GM04504 (cell line): ENCODE data around the gene ADAMTS10.
"Not testable (repeated sequence)": the region's sequence is repeated elsewhere in the genome, so short reads cannot be mapped to it uniquely, and the experiment has no call there.

Experiments used
- DNase-seq: peaks from one replicate; pipeline ENCODE4 v3.0.0-alpha.2; 2012; ENCODE audit warnings: low read depth

The ADAMTS10 gene

DNA sequence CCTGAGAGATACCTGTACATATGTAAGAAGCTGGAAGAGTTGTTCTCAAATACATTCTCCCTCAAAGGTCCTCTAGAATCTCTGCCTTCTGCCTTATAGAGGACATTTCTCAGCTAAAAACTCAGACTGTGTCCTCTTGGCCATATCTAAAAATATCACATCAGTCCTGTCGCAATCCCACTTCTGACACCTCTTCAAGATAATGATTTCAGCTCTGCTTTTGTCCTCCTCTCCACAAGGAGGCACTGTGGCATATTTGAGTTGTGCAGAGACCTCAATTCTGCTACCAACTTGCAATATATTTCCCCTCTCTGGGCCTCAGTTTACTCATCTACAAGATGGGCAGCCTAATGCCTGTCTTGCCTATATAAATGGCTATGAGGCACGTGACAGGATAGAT lies 16.6 kb downstream of the ADAMTS10 start:
- no peak for DNase-seq

DNA sequence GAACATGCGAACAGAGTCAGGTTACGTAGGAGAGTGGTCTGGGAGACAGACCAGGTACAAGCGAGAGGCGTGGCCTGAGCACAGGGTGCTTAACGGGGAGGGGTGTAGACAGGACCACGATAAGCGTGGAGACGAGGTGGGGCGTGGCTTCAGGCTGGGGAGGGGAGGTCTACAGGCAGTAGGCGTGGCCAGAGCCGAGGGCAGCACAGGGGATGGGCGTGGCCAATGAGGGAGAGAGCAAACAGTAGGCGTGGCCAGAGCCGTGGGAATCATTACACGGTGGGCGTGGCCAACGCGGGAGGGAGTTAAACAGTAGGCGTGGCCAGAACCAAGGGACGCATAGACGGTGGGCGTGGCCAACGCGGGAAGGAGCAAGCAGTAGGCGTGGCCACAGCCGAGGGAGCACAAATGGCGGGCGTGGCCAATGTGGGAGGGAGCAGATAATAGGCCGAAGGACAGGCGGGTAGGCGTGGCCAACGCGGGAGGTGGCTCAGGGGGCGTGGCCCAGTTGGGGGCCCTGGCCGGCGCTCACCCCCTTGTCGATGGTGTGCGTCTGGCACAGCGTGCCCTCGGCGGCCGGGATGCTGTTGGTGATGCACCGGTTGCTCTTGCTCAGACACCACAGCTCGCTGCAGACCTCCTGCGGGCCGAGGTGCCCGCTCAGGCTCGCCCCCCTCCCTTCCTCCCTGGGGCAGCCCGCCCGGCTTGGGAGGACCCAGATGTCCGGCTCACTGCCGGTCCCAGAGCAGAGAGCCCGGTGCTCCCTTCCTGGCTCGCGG lies 18.1 kb downstream of the ADAMTS10 start:
- no peak for DNase-seq

DNA sequence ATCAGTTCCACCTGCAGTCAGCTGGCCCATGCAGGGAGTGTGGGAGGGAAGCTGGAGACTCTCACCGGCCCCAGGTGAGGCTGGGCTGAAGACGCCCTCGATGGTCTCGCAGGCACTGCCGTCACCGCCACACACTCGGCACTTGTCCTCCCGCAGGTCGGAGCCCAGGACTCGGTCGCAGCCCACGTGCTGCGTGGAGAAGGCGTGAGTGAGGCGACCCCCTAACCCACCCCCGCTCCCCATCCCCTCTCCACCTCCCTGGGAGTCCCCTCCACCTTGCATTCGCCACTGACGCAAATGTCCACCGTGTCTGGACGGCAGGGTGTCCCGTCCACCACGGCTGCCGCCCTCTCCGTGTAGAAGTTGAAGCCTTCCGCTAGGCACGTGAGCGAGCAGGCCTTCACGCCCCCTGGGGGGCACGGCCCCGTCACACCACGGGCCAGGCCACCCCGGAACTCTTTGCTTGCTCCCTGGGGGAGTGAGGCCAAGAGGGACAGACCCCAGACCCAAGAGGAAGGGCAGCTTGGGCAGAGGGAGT lies 21.3 kb downstream of the ADAMTS10 start:
- no peak for DNase-seq

DNA sequence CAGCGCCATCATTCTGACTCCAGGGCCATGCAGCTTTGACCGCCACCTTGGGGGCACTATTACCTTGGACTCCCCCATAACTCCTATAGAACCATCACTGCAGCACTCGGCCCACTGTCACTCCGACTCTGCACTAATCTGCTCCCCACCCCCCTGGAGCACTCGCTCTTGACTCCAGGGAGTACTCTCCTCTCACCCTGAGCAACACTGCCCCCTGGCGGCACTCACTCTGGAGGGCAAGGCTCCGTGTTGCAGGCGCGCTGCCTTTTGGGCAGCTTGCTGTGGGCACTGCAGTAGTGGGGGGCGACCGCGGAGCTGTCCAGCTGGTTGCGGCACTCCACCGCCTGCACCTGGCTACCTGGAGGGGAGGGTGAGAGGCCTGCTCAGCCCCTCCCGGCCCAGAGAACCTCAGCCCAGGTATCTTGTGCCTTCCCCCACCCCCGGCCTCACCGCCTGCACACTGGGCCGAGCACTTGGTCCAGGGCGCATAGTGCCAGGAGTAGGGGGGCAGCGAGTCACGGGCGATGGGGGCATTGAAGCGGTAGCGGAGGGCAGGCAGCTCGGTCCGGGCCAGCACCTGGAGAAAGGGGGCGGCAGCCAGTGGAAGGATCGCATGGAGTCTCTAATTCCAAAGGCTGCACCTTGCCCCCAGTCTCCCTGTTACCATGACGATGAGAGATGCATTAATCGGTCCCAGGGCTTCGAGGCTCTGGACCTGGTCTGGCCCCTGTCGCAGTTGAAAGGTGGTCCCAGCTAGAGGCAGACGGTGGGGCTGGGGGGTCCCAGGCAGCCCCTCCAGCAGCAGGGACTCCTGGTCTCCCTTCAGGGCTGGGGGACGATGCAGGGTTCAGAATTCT lies 24.4 kb downstream of the ADAMTS10 start:
- no peak for DNase-seq

DNA sequence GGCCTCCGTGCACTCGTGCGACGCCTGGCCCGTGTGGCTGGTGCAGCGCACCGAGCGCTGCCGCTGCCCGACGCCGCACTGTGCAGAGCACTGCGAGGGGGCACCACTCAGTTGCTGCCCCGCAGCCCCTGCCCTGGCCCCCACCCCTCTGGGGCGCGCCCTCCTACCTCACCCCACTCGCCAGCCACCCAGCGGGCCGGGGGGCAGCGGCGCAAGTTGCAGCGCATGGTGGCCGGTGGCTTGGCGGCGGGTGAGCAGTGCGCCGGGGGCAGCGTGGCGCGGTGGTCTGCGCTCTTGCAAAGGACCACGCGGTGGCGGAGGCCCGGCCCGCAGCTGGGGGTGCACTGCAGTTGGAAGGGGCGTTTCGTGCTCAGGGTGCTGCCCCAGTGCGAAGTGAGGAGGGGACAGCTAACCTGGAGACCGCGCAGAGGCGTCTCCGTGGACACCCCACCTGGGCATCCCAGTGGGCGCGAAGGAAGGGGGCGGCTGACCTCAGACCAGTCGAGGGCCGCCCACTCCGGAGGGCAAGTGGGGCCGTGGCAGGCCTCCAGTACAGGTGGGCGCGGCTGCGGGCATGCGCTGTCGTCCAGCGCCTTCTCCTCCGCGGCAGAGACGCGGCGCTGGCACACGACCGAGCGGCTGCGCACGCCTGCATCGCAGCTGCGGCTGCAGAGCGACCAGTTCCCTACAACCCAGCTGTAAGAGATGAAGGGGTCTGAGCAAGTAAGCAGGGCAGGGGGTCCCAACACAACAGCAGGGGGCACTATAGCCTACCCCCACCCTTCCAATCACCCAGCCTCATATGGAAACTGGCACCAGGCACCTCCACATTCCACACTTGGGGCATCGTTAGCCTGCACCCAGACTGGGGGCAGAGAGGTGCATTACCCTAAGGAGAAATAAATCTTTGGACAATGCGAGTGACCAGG lies 25.3 kb downstream of the ADAMTS10 start:
- no peak for DNase-seq

DNA sequence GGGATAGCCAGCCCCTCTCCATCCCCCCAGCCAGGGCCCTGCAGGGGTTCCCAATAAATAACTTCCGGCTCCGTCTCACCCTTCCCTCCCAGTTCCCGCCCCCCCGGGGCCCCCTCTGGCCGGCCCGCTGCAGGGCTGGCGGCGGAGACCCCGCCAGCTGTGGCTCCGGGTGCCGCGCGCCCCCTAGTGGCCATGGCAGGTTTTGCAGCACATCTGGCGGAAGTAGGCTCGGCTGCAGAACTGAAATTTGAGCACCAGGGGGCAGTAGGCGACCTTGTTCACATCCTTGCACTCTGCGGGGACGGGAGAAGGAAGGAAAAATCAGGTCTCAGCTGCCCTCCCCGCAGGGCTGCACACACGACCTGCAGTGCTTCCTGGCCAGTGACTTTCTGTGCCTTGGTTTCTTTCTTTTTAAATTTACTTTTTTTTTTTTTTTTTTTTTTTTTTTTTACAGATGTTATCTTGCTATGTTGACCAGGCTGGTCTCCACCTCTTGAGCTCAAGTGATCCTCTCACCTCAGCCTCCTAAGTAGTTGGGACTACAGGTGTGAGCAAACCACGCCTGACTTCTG lies 29.7 kb downstream of the ADAMTS10 start:
- peak; percentile 42 for DNase-seq

DNA sequence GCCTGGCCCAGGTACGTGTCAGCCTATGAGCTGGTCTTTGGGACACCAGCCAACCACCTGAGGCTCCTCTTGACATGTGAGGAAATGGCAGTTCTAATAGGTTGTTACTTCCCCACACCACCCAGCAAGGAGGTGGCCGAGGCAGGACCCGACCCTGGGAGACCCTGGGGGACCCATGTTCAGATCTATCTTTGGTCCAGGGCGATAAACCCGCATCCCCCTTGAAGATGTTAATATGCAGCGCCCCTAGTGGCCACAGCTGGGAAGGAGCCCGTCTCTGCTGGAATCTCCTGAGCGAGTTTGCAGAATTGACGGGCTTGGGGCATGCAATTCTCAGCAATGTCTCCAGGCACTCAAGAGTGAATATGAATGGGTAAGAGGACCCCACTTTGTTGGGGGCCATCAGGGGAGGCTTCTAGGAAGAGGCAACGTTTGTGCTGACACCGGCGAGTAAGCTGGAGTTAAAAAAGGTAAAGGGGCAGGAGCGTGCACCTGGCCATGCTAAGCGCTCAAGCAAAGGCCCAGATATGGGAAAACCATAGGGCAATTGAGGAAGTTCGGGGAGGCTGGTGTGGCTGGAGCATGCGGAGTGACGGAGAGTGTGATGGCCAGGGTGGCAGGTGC lies 31.8 kb downstream of the ADAMTS10 start:
- DNase-seq = no peak

DNA sequence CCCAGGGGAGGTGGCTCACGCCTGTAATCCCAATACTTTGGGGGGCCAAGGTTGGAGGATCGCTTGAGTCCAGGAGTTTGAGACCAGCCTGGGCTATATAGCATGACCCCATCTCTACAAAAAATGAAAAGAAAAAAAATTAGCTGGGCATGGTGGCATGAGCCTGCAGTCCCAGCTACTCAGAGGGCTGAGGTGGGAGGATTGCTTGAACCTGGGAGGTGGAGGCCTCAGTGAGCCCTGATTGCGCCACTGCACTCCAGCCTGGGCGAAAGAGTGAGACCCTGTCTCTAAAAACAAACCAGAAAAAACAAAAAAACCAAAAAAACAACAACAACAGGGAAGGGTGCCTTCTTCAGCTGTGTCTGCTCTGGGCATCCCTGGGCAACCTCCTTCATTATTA lies 32.8 kb downstream of the ADAMTS10 start:
- DNase-seq = no peak

DNA sequence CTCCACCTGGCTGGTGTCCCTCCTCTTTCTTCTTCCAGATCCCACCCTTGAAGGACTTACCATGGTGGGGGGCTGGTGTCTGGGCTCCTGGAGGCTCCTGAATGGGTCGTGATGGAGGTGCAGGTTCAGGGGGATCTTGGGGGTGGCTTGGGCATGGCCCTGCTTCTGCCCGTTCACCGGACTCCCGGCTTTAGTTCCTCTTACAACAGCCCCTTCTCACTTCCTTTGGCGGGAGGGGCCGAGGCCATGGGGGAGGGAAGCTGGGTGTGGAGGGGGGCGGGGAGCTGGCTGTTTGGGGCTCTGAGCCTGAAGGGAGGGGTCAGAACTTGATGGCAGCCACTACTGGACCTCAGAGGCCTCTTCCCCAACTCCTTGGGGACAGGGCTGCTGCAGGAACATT lies 33.3 kb downstream of the ADAMTS10 start, which contains the start of gene MYO1F:
Gene MYO1F, minus strand, starts transcription at position 196 of the 400 bp plus-strand sequence. Its CDS starts 133 bp downstream, at position 63.
- no peak for DNase-seq

DNA sequence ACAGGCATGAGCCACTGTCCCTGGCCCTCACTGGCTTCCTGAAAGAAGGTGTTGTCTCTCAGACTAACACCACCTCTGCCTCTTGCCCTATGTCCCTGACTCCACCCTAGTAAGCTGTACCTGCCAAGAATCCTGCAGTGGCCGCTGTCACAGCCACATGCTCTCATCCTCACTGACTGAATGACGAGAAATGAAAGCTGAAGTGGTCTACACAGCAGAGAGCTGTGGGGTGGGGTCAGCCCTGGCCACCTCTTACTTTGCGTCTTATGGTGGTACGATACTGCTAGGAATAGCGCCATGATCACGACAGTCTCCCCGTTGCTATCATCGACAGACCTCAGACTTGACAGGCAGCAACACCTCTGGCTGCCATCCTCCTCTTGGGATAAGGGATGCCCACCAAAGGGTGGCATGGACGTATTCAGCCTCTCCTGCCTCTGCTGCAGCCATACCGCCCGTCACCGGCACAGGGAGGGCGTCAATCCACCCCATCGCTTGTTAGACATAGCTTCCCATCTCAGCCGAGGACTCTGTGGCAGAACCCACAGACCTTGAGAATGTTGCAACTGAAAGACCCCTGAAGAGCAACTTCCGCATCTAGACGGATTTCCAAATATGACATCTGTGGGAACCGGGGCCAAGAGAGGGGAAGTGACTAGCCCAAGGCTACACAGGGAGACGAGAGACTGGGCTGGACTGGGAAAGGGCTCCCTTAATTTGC lies 34.1 kb downstream of the ADAMTS10 start:
- DNase-seq = no peak

DNA sequence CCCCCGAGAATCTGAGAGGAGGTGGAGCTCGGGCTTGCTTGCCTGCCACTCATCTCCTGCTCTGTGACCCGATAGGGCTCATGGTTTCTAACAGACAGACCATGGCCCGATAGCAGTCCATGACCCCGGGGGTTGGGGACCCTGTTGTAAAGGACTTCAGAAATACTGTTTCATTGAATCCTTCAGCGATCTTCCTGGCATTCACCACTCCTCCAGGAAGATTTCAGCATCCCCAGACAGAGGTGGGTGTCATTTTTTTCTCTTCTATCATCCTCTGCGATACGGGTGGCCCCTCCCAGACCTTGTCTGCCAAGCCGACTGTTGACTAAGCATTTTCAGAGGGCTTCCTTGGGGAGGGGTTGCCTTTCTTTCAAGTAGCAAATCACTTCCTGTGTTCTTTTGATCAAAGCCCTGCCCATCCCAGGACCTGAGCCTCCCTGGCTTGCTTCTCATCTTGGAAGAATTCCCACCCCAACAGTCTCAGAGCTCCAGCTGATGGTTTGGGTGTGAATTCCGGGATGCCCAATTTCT lies 35.0 kb downstream of the ADAMTS10 start:
- no peak for DNase-seq

DNA sequence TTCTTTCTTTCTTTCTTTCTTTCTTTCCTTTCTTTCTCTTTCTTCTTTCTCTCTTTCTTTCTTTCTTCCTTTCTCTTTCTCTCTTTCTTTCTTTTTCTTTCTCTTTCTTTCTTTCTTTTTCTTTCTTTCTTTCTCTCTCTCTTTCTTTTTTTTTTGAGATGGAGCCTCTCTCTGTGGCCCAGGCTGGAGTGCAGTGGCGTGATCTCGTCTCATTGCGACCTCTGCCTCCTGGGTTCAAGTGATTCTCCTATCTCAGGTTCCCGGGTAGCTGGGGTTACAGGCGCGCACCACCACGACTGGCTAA lies 35.9 kb downstream of the ADAMTS10 start:
- DNase-seq = not testable (repeated sequence)

DNA sequence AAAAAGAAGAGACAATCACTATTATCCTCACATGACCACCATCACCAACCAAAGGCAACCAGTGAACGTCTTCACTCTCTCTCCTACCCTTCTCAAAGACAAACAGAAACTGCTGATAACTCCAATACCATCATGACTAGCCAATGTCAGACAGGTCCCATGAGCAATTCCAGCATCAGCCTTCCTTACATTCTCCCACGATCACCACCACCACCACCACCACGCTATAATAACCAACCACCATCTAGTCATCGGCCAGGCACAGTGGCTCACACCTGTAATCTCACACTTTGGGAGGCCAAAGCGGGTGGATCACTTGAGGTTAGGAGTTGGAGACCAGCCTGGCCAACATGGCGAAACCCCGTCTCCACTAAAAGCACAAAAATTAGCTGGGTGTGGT lies 37.2 kb downstream of the ADAMTS10 start:
- no peak for DNase-seq

DNA sequence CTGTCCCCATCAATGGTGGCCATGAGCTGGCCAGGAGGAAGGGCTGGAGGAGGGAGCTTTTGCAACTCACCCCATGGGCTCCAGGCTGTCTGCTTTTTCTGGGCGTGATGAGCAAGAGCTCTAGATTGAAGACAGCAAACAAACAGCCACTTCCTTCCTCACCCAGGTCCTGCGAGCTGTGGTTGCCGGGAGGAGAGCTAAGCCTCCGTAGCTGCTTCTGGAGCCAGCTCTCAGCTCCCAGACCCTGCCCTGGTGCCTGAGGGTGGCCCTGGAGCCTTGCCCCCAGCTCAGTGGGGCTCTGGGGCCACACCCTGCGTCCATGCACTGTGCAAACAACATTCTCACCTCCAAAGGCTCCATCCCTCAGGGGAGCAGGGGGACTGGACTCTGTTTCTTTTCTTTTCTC lies 39.5 kb downstream of the ADAMTS10 start:
- peak; percentile 42 for DNase-seq

DNA sequence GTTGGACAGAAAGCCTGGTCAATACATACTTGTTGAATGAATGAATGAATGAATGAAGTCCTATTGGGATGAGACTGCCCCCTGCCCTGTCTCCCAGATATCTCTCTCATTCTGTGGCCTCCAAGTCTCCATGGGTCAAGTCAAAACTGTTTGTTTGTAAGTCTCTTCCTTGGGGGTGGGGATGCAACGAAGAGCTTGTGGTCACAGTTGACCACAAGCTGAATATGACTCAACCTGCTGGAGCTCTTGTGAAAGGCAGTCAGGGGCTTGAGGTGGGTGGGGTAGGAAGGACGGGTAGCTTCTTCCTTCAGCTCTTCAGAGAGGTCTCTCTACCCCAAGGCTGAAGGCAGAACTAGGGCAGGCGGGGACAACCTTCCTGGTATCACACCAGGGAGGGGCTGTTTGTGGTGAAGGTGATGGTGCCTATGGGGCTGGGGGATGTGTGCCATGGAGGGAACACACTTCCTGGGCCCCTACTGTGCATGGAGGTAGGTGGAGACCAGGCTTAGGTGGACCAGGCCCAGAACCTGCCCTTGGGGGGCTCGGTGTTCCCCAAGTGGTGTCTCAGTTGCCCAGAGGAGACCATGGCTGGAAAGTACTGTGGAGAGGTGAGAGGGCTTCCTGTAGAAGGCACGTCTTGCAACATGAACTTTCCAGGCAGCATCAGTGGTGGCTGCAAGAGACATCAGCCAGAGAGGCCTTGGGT lies 41.3 kb downstream of the ADAMTS10 start:
- DNase-seq = peak; percentile 84

DNA sequence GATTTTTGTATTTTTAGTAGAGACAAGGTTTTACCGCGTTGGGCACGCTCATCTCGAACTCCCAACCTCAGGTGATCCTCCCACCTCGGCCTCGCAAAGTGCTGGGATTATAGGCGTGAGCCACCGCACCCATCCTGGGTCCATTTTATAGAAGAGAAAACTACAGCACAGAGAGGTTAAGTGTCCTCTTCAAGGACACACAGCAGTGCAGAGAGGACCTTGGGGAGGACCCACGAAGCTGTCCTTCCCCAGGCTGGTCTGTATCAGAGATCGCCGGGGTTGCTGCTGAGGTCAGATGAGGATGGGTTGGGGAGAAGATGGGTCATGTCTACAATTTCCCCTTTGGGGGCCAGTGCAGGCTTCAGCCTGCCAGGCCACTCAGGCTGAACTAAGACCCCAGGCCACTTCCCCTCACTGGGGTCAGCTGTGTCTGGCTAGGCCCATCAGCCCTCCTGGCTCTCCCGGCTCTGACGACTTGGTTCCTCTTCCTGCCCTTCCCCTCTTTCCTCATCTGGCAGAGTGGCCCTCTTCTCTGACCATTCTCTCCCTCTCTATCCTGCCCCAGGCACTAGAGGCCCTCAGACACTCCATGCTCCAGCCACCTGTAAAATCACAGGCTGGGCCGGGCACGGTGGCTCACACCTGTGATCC lies 42.9 kb downstream of the ADAMTS10 start:
- no peak for DNase-seq

DNA sequence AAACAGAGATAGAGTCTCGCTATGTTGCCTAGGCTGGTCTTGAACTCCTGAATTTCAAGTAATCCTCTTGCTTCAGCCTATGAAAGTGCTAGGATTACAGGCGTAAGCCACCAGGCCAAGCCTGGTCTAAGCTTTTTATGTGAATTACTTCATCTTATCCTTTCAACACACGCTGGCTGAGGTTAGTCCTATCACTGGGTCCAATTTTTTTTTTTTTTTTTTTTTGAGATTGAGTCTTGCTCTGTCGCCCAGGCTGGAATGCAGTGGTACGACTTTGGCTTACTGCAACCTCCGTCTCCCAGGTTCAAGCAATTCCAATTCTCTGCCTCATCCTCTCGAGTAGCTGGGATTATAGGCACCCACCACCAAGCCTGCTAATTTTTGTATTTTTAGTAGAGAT lies 43.7 kb downstream of the ADAMTS10 start:
- DNase-seq = no peak

DNA sequence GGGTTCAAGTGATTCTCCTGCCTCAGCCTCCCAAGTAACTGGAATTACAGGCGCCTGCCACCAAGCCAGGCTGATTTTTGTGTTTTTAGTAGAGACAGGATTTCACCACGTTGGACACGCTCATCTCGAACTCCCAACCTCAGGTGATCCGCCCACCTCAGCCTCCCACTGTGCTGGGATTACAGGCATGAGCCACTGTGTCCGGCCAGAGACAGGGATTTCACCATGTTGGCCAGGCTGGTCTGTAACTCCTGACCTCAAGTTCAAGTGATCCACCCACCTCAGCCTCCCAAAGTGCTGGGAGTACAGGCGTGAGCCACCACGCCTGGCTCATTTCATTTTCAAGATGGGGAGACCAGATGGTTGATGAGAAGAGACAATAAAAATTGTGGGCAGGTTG lies 45.6 kb downstream of the ADAMTS10 start:
- not testable (repeated sequence) for DNase-seq
